Right lobe of liver (tissue), 4 donors: Measurements from ENCODE around the gene CMYA5.

Experiments used
- CTCF ChIP-seq, 4 donors: fragments of 200-600 bp in 3 of 4; fragments of 450-650 bp in 1 of 4; IDR thresholded peaks; one replicate each; pipeline versions ENCODE4 v1.5.1 to v1.8.0; 2016 to 2022; ENCODE audit warnings: antibody characterized with exemption in 4 of 4, mild to moderate bottlenecking in 2 of 4
- POLR2A ChIP-seq: fragments of 450-650 bp; IDR thresholded peaks from one replicate; pipeline ENCODE4 v1.6.1; 2017; ENCODE audit warnings: antibody characterized with exemption, mild to moderate bottlenecking
- donor health status: DM: no; HTN: no; CAD: no.
- donor health status: DM: no; HTN: no; CAD: no.
- donor health status: DM: no; HTN: yes; CAD: no.

GRCh38 chr5:79800979-79801827 is 111.6 kb downstream of the CMYA5 start:
- TF ChIP-seq POLR2A: no peak
- no peak for TF ChIP-seq CTCF (IDR thresholded peaks at IDR 0.05)
